Left ventricle myocardium inferior (tissue), 1 donor: ENCODE results near the gene GPR176. TPM values are rescaled to one million over a fixed set of nuclear protein-coding genes. Genes with fewer than 3 reads are reported as not detected.

Experiments
- DNase-seq: peaks from one replicate; pipeline ENCODE4 v3.0.0-alpha.2; 2020
- H3K27ac ChIP-seq: fragments of 200-600 bp; replicated peaks from 2 replicates; pipeline ENCODE4 v1.8.0; 2021
- H3K27me3 ChIP-seq: fragments of 200-600 bp; 2 replicates; pipeline ENCODE4 v1.8.0; 2021; ENCODE audit warnings: low read depth
- H3K36me3 ChIP-seq: fragments of 200-600 bp; 2 replicates; pipeline ENCODE4 v1.8.0; 2021
- H3K4me1 ChIP-seq: fragments of 200-600 bp; 2 replicates; pipeline ENCODE4 v1.8.0; 2021
- H3K4me3 ChIP-seq: fragments of 200-600 bp; 2 replicates; pipeline ENCODE4 v1.8.0; 2021; ENCODE audit warnings: mild to moderate bottlenecking, moderate library complexity
- H3K9me3 ChIP-seq: fragments of 200-600 bp; replicated peaks from 2 replicates; pipeline ENCODE4 v1.8.0; 2021
- CTCF ChIP-seq: fragments of 200-600 bp; IDR thresholded peaks from 2 replicates; pipeline ENCODE4 v1.8.0; 2021; ENCODE audit warnings: antibody characterized with exemption, mild to moderate bottlenecking, borderline replicate concordance
- intact Hi-C: fragments of 100-400 bp; cut with micrococcal nuclease; formaldehyde crosslinking; loops from one replicate; pipeline ENCODE4 v1.11.0; 2022
- total RNA-seq: library from RNA; stranded (reverse); fragmentation: NEBNext Ultra II Directional; extraction: Animal tissue kit (Norgen Biotek cat#: 25700); gene quantifications from one replicate; pipeline ENCODE4 v1.2.1, GENCODE V29; 2021
- donor health status: DM: no; HTN: yes; CAD: no; lungs with severe emphysema.

The GPR176 gene
- total RNA-seq, 1 donor from 2014 or later, result 1.6 TPM

- Histone ChIP-seq H3K27ac (peak overlapping the region; percentile 84), H3K27me3 (no peaks in the 10 kb centered on the region), H3K4me3 (peak overlapping the region; percentile 86), H3K9me3 (no peaks in the 10 kb centered on the region), H3K4me1 (peaks cover 40% of the 10 kb centered on the region), H3K36me3 (no peaks in the 10 kb centered on the region)
- no peak for TF ChIP-seq CTCF
- no peak for DNase-seq
- intact Hi-C loops, result no loop called here
These were observed 136.7 kb downstream of the GPR176 start for GRCh38 chr15:39783244-39783820.

GRCh38 chr15:39782441-39783138 lies 137.5 kb downstream of the GPR176 start, which contains the start of gene FSIP1:
TSS of gene FSIP1 (minus strand) at chr15:39782841. CDS start at chr15:39776524, 6,317 bp downstream.
- intact Hi-C loops, result no loop called here
- TF ChIP-seq CTCF, result no peak

GRCh38 chr15:39781967-39782302 lies 138.1 kb downstream of the GPR176 start:
- Histone ChIP-seq H3K9me3 (no peaks in the 10 kb centered on the region), H3K36me3 (no peaks in the 10 kb centered on the region), H3K27me3 (no peaks in the 10 kb centered on the region), H3K4me3 (peak overlapping the region; percentile 86), H3K4me1 (peaks cover 39% of the 10 kb centered on the region), H3K27ac (peak overlapping the region; percentile 84)
- intact Hi-C loops, result no loop called here
- TF ChIP-seq CTCF, result no peak
- DNase-seq, result no peak

More at GRCh38 chr15:39782441-39783138, 137.5 kb downstream of the GPR176 start, which contains the start of gene FSIP1:
- Histone ChIP-seq H3K27ac (peak within 1 kb of the TSS; percentile 84), H3K9me3 (no peaks in the 10 kb centered on the region), H3K4me3 (peak within 1 kb of the TSS; percentile 86), H3K36me3 (no peaks in the 10 kb centered on the region), H3K4me1 (peaks cover 40% of the 10 kb centered on the region), H3K27me3 (no peaks in the 10 kb centered on the region)
- DNase-seq, result peak; percentile 95

- Histone ChIP-seq H3K36me3 (no peaks in the 10 kb centered on the region), H3K27ac (peak overlapping the region; percentile 84), H3K9me3 (no peaks in the 10 kb centered on the region), H3K4me1 (peaks cover 33% of the 10 kb centered on the region), H3K27me3 (no peaks in the 10 kb centered on the region), H3K4me3 (no peak overlapping the region)
- intact Hi-C loops, result no loop called here
- no peak for DNase-seq
- no peak for TF ChIP-seq CTCF
These were observed 138.7 kb downstream of the GPR176 start for GRCh38 chr15:39781147-39781966.

- TF ChIP-seq CTCF, result no peak
- Histone ChIP-seq H3K36me3 (no peaks in the 10 kb centered on the region), H3K27me3 (no peaks in the 10 kb centered on the region), H3K9me3 (no peaks in the 10 kb centered on the region), H3K4me1 (peaks cover 11% of the 10 kb centered on the region), H3K27ac (no peak overlapping the region), H3K4me3 (no peak overlapping the region)
- intact Hi-C loops, result no loop called here
- DNase-seq, result no peak
These were observed 142.0 kb downstream of the GPR176 start for GRCh38 chr15:39778021-39778420.
